Astrocyte (in vitro differentiated cells and primary cell): ENCODE data around the gene GRIN2A.

Experiments used
- CTCF ChIP-seq: IDR thresholded peaks from 2 replicates; pipeline ENCODE4 v1.5.1; 2011; ENCODE audit warnings: low read depth, mild to moderate bottlenecking, inconsistent platforms, low read length, moderate library complexity; ENCODE audit not compliant: insufficient read depth
- EZH2 ChIP-seq: IDR thresholded peaks from 2 replicates; pipeline ENCODE4 v1.6.1; 2012; ENCODE audit warnings: mild to moderate bottlenecking, low read length, inconsistent platforms; ENCODE audit not compliant: insufficient read depth

DNA sequence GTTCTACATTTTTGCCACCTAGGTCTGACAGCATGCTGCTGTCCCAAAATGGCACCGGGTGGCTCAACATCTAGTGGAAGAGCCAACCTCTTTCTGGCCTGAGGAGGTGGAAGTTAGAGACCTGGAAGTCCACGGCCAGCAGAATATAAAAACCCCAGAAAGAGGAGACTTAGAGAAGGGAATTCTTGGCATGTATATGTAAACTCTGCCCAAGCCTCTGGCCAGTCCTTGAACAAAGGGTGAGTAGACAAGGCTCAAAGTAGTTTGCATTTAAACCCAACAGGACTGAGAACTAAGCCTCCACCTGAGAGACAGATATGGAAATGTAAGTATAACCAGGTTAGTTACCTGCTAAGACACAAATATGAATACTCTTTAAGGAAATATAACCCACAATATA lies 210.3 kb downstream of the GRIN2A start:
- TF ChIP-seq CTCF (no peak), EZH2 (no peak)
